Activated CD8-positive, alpha-beta memory T cell treated with anti-CD3 and anti-CD28 coated beads for 48 hours (primary cell): ENCODE measurements around the gene HMCN2.

Experiments
- DNase-seq, 3 experiments: peaks; one replicate each; pipeline ENCODE4 v3.0.0-alpha.2; 2020; ENCODE audit warnings: low read depth in 2 of 3, low spot score in 2 of 3

HMCN2 gene

DNA sequence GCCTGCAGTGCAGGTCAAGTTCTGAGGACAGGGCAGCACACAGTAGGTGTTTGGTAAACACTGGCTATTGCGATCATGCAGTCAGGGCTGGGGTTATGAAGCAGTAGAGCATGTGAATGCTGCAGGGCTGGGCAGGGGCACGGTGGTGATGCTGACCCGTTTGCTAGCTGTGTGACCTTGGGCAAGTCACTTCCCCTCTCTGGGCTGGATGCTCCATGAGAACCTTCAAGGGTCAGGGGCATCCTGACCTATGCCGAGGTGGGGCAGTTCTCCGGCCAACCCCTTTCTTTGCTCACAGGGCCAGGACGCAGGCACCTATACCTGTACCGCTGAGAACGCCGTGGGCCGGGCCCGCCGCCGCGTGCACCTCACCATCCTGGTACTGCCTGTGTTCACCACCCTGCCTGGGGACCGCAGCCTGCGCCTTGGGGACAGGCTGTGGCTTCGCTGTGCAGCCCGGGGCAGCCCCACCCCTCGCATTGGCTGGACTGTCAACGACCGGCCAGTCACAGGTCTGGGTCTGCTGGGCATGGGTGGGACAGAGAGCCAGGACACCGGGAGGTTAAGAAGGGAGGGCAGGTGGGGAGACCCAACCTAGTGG is 140.2 kb downstream of the HMCN2 start:
- DNase-seq, result no peak

DNA sequence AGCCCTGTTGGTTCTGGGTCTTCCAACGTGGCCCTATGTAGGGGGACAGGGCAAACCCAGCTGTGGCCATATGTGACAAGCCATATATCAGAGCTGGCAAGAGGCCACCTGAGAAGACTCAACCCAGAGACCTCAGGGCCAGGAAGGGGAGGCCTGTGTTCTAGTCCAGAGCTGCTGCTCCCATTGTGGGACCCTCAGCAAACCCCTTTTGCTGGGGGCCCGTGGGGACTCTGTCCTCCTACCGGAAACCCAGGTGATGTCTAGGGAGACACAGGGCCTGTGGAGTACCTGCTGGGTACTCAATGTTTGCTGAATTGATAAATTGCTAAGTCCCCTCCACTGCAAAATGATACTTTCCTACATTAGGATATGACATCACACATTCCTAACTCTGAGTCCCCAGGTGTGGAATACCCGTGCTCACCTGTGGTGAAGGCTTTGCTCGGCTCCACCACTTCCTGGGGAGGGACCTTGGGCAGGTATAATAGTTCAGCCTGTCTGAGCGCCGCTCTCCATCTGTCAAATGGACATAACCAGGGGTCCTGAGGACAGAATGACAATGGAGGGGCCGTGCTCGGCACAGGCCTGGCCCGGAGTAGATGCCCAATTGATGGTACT is 140.8 kb downstream of the HMCN2 start:
- no peak for DNase-seq

DNA sequence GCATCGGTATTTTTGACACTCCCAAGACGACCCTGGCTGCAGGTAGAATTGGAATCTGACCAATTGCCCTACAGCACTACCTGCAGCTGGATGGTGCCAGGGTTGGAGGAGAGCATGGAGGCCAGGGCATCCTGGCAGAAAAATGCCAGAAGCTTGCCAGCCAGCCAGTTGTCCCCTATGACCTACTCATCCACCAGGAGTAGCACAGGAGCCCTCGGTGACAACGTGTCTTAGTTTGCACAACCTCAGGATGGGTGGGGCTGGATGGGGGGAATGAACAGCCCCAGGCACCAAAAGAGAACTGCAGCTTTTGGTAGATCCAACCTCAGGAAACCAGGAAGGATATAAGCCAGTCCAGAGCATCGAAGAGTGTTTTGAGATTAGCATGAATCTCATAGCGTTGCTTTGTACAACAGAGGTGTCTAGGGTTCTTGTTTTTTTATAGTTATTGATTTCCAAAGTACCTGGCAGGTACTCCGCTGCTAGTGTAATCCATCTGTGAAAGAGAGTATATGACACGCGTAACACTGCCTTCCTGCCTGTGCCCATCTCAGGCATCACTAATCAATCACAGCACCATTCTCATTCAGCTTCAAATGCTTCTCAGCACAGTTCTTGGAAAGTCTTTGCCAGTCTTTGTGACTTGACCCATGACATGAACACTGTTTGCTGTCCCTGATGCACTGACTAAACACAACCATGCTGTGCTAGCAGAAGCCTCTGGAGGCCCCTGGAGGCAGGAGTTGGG is 142.5 kb downstream of the HMCN2 start:
- DNase-seq, result no peak

DNA sequence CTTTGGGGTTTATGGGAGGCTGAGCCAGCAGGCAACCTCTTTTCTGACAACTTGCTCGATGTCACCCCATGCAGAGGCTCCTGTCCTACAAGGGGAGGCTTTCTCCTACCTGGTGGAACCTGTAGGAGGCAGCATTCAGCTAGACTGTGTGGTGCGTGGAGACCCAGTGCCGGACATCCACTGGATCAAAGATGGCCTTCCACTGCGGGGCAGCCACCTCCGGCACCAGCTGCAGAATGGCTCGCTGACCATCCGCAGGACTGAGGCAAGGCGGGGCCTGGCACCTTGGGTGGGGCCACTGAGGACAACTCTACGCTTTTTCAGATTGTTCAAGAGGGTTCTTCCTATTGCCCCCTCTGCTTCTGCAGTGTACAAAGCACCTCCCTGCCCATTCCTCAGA is 143.1 kb downstream of the HMCN2 start:
- DNase-seq, result no peak

DNA sequence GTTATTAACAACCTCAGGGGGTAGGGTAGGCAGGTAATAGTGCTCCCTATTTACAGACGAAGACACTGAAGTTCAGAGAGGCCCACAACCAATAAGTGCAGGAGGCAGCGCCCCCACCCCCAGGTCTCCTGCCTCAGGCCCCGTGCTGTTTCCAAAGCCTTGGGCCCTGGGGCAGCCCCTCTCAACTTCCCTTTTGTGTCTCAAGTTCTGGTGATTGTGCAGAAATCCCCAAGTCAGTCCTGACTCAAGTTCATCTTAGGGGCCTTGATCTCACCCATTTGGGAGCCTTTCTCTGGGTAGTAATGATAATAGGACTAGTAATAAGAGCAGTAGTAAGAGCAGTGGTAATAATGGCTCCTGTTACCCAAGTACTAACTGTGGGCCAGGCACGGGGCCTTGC is 143.7 kb downstream of the HMCN2 start:
- DNase-seq, result no peak

DNA sequence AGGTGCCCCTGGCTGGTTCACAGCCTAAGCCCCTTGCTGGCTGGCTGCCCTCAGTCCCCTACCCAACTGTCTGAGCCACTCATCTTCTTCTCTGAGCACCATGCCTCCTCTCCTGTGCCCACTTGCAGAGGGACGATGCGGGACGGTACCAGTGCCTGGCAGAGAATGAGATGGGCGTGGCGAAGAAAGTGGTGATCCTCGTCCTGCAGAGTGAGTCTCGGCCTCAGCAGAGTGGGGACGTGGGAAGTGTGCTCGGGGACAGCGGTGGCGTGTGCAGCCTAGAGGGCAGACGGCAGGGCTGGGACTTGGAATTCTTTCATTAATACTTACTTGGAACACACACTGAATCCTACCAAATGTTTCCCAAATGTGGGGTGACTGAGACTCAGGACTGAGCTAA is 144.9 kb downstream of the HMCN2 start:
- no peak for DNase-seq

DNA sequence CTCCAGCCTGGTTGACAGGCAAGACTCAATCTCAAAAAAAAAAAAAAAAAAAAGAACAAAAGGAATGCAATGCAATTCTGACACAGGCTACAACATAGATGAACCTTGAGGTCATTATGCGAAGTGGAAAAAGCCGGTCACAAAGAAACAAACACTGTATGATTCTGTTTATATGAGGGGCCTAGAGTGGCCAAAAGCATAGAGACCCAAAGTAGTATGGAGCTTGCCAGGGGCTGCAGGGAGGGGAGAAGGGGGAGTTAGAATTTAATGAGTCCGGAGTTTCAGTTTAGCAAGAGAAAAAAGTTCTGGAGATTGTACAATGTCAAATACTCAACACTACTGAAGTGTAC is 146.0 kb downstream of the HMCN2 start:
- no peak for DNase-seq

DNA sequence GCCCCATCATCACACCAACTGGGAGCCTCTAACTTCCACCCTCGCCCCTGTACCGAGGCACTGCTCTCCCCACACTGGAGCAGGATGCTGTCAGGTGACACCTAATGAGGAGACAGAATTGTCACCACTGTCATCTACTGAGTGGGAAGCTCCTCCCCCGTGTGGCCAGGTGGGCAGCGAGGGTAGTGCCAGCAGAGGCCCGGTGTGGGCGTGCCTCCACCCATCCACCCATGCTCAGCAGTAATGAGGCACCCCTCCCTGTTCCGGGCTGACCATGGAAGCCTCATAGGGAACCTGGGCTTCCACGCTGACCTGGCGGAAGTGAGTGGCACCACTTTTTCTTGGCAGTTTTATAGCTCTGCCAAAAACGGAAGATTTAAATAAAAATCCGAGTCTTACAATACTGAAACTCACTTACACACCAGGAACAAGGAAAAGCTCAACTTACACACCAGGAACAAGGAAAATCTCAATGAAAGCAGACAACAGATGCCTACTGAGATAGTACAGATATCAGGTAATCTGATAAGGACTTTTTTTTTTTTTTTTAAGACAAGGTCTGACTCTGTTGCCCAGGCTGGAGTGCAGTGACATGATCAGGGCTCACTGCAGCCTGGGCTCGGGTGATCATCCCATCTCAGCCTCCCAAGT is 148.6 kb downstream of the HMCN2 start:
- DNase-seq, result no peak

DNA sequence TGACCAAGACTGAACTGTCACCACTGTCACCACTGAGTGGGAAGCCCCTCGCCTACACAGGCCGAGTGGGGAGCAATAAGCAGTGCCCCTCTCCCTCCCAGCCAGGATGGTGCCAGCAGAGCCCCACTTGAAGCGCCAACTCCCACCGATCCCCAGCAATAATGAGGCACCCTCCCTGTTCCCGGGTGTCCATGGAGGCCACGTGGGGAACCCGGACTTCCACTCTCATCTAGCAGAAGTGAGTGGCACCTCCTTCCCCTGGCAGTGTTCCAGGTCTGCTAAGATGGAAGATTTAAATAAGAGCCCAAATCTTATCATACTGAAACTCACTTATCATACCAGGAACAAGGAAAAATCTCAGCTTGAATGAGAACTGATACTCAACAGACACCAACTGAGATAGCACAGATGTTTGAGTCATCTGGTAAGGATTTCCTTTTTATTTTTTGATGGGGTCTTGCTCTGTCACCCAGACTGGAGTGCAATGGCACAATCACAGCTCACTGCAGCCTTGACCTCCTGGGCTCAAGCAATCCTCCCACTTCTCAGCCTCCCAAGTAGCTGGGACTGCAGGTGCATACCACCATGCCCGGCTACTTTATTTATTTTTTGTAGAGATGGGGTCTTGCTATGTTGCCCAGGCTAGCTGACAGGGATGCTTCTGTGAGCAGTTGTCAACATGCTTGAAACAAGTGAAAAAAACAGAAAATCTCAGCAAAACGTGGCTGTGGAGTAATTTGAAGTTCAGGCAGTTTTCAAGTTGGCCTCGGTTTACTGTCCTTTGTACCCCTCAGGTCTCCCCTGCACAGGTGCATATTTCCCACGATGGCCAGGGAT is 149.6 kb downstream of the HMCN2 start:
- no peak for DNase-seq

DNA sequence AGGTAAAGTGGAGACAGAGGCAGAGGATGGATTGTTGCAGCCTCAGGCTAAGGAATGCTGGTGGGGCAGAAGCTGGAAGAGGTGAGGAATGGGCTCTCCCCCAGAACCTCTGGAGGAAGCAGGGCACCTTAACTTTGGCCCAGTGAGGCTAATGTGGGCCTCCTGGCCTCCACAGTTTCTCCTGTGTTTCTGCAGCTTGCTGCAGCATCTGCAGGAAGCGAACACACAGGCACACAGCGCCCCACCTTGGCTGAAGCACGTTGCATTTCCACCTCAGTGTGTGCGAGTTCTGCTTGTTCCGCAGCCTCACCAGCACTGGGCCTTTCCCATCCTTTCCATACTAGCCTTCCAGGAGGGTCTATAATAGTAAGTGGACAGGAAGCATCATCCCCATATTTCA is 152.0 kb downstream of the HMCN2 start:
- DNase-seq, result no peak

DNA sequence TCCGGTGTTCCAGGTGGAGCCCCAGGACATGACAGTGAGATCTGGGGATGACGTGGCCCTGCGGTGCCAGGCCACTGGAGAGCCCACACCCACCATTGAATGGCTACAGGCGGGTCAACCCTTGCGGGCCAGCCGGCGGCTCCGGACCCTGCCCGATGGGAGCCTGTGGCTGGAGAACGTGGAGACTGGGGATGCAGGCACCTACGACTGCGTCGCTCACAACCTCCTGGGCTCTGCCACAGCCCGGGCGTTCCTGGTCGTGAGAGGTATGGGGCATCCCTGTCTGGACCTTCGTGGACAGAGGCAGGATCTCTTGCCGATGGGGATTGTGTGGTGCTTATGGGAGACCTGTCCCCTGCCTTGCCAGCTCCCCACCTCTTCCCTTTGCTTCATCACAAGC is 153.2 kb downstream of the HMCN2 start:
- no peak for DNase-seq

DNA sequence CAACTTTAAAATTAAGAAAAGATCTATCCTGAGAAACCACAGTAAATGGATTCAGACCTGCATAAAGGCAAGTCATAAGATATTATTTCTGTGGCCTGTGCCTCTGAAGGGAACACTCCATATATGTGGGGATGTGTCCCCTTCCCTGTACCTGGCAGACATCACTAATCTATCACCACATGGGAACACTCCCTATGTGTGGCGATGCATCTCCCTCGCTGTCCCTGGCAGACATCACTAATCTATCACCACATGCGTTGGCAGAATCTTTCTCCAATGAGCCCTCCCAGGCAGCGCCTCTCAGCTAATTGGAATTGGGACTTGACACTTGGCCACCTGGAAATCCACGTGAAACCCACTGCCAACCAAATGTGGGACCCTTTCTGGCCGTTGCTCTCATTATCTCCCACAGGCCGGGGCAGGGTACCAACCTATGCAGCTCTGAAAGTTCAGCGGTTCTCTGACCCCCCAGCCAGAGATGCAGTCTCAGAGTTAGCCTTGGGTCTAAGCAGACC is 154.0 kb downstream of the HMCN2 start:
- no peak for DNase-seq

DNA sequence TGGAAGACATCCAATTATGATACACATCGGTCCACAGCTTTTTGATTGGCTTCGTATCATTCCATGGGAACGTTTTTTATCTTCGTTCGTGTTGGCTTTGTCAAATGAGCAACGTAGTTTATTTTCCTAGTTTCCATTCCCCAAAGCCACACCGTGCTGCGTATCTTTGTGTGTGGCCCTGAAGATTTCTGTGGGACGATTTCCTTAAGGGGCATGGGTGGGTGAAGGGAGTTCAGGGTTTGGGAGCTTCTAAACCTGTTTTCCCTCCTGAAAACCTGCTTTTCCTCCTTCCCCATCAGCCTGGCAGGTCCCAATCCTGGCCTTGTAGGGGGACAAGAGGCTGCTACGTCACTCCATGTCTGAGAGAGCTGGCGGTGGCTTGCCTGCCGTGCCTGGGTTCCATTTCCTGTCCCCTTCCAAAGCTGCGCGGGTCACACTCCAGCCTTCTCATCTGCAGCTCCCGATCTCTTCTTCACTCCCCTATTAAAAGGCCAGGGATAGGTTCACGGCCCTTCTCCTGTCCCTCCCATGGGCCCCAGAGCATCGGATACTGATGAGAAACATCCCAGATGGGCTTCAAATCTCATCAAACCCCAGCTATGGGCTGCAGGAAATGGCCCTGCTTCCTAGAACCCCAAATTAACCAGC is 155.7 kb downstream of the HMCN2 start:
- DNase-seq, result no peak

DNA sequence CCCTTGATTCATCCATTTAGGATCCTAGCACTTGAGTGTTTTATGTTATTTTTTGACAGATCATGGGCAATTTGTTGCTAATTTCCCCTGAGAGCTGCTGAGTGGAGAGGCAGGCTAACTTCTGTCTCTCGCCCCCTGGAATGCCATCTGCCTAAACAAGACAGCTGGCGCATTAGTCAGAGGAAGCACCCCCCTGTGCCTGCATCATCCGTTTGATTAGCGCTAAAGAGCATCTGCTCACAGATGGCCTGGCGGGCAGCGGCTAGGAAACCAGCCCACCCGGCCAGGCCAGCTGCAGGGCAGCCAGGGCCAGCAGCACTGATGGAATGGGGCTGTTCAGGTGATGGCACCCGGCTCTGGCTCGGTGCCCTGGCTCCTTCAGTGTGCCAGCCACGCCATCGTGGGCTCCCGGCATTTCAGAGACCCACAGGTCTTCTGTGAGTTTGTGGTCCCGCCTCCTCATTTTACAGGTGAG is 156.3 kb downstream of the HMCN2 start:
- no peak for DNase-seq

DNA sequence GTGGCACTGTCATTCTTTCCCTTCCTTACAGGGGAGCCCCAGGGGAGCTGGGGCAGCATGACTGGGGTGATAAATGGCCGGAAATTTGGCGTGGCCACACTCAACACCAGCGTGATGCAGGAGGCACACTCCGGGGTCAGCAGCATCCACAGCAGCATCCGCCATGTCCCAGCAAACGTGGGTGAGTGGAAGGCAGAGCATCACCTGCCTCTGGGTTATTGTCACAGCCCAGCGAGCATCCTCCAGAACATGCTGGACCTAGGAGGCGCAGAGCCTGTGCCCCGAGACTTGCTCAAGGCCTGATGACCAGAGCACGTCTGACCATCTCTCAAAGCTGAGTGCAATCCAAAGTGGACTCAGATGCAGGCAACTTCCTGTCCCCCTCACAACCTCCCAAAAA is 157.0 kb downstream of the HMCN2 start:
- no peak for DNase-seq

DNA sequence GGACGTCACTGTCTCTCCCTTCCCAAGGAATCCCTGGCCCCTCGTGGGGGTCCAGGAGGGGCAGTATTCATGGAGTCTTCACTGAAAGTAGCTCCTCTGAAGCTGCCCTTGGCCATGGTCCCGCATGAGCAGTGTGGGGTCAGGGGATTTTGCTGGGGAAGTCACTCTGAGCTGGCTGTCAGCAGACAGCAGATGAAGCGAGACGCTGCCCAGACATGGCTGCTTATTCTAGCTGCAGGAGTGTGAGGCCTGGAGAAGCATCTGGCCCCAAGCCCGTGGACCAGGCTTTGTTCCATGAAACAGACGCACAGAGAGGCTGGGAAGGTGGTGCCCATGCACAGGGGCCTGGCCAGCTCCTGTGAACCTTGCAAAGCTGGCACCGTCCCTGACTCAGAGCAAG is 157.7 kb downstream of the HMCN2 start:
- no peak for DNase-seq

DNA sequence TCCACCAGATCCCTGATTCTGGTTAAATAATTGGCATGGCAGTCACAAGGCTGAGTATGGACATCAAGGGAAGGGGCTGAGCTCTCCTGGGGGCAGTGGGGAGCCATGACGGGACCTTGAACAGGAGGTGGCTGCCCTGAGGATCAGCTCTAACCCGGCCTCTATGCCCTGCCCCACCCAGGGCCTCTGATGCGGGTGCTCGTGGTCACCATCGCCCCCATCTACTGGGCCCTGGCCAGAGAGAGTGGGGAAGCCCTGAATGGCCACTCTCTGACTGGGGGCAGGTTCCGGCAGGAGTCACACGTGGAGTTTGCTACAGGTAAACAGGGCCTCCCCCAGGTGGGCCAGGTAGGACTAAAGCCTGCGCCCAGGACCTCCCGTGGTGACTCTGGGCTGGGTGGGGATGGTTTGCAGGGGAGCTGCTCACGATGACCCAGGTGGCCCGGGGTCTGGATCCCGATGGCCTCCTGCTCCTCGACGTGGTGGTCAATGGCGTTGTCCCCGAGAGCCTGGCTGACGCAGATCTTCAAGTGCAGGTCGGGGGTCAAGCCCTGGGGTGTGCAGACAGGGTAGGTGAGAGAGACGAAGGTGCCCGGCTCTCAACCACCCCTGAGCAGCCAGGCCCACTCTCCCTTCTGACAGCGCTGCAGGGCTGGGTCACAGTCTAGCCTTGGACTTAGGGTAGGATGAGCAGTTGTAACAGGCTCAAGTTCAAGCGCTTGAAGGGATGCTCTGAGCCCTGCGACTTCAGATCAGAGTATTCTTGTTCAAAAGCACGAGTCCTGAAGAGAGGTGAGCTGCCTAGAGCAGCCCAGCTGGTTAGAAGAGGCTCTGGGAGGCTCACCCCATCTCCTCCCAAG is 159.3 kb downstream of the HMCN2 start:
- DNase-seq, result no peak

DNA sequence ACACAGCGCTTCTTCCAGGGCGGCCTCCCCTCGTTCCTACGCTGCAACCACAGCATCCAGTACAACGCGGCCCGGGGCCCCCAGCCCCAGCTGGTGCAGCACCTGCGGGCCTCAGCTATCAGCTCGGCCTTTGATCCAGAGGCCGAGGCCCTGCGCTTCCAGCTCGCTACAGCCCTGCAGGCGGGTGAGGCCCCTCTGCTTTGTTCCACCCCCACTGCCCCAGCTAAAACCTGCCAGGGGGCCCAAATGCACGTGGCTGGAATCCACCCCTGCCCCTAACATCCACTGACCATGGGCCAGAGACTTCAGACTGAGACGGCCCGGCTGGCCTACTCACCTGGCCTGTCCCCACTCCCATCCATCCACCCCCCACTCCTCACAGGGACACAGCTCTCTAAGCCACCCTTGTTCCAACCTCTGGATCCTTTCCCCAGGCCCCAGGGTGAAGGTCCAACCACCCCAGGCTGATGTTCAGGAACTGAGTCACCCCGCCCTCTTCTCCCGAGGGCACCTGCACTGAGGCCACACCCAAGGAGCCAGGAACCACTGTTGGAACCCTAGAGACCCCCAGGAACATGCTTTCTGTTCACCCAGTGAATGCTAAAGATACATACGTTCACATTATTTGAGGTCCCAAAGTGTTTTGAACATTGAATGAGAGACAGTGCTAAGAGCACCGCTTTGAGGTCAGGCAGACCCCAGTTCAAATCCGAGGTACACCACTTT is 160.3 kb downstream of the HMCN2 start:
- no peak for DNase-seq

DNA sequence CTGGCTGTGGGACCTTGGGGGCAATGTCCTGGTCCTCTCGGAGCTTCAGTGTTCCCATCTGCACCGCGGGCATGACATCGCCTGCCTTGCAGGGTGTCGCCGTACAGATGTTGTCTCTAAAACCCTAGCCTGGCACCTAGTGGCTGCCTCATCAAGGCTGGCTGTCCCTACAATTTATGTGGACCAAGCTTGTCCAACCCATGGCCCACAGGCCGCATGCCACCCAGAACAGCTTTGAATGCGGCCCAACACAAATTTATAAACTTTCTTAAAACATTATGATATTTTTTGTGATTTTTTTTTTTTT is 160.9 kb downstream of the HMCN2 start:
- no peak for DNase-seq
